ENCODE data around the gene ROMO1. TPM values are rescaled to one million over a fixed set of nuclear protein-coding genes. Genes with fewer than 3 reads are reported as not detected.

ROMO1 gene
- total and polyA plus RNA-seq, 2 of the 8 experiments (the other 6 are each of a cell fraction or from before 2014, with no cell fraction given), result 164 to 702 TPM

DNA sequence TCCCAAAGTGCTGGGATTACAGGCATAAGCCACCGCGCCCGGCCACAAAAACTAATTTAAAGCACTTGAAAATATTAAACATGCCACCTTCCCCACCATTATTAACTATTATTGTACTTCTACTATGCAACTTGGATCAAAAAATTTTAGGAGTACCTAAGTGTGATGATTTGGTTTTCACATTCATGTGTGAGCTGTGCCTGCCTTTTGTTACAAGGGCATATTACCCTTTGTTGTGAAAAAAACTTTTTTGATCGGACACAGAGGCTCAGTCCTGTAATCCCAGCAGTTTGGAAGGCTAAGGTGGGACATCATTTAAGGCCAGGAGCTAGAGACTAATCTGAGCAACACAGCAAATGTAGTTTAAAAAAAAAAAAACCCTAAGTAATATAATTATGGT lies 17.1 kb downstream of the ROMO1 start:
- Histone ChIP-seq H3K27me3 (replicated peaks in 1 of 4; ENCODE audit: control insufficient read depth in 3 of 4, extremely low read depth in 1 of 4, insufficient read depth in 3 of 4, low read length in 3 of 4) (no peaks in the 10 kb centered on the region; a peak in 1 of 7 replicates), H2AK5ac (ENCODE audit: low read depth, low read length) (no peak overlapping the region), H3K79me1 (ENCODE audit: low read depth, low read length) (peaks cover 11% of the 10 kb centered on the region), H3K9ac (replicated peaks in 1 of 4; ENCODE audit: extremely low read depth in 1 of 4, low read depth in 3 of 4, low read length in 3 of 4) (no peak overlapping the region), H3K56ac (replicated peaks; ENCODE audit: insufficient read length, low read depth, low read length) (no peak overlapping the region), H3K14ac (ENCODE audit: insufficient read length) (no peak overlapping the region), H2AFZ (ENCODE audit: low read length) (no peak overlapping the region), H3K23ac (ENCODE audit: insufficient read length) (no peak overlapping the region), H4K8ac (ENCODE audit: extremely low read depth, insufficient read depth, low read length) (no peak overlapping the region), H2BK5ac (ENCODE audit: low read depth, low read length) (no peak overlapping the region), H3K4ac (replicated peaks; ENCODE audit: insufficient read length, low read depth, low read length) (no peak overlapping the region), H2BK120ac (replicated peaks; ENCODE audit: low read depth, low read length) (no peak overlapping the region), H2BK15ac (ENCODE audit: low read length) (no peak overlapping the region), H2BK20ac (ENCODE audit: low read length) (no peak overlapping the region), H3K27ac (ENCODE audit: low read depth, low read length) (no peak overlapping the region), H3K4me3 (ENCODE audit: extremely low read depth in 1 of 4, insufficient read depth in 2 of 4, low read depth in 3 of 4, low read length in 4 of 4) (no peak overlapping the region), H3K79me2 (ENCODE audit: control insufficient read depth in 1 of 2, insufficient read depth in 2 of 2, low read length in 2 of 2) (peaks cover 0 to 72% of the 10 kb centered on the region in 2 experiments; a peak in 2 of 4 replicates), H3K9me3 (ENCODE audit: insufficient read depth in 2 of 2, low read depth in 1 of 2, low read length in 1 of 2) (no peaks in the 10 kb centered on the region), H2BK12ac (ENCODE audit: low read depth, low read length) (no peak overlapping the region), H3K4me2 (ENCODE audit: insufficient read depth in 1 of 2, low read depth in 2 of 2, low read length in 2 of 2) (no peak overlapping the region), H4K5ac (ENCODE audit: insufficient read length, low read depth, low read length) (no peak overlapping the region), H3K18ac (ENCODE audit: extremely low read depth, low read length) (no peak overlapping the region), H4K91ac (replicated peaks; ENCODE audit: insufficient read length, low read length) (no peak overlapping the region), H4K20me1 (replicated peaks in 1 of 2; ENCODE audit: control insufficient read depth in 1 of 2, insufficient read depth in 2 of 2, low read length in 2 of 2) (peaks cover 13 to 20% of the 10 kb centered on the region in 2 experiments), H3K4me1 (replicated peaks in 1 of 4; ENCODE audit: control insufficient read depth in 3 of 4, insufficient read depth in 4 of 4, low read length in 3 of 4) (no peaks in the 10 kb centered on the region), H3K23me2 (ENCODE audit: low read depth, low read length) (no peaks in the 10 kb centered on the region), H3K36me3 (ENCODE audit: control insufficient read depth in 2 of 4, insufficient read depth in 4 of 4, low read length in 3 of 4) (peaks cover 52 to 100% (median 89%) of the 10 kb centered on the region in 4 experiments)
- ChIA-PET CTCF (ENCODE audit: partially characterized antibody) (interaction anchor here (1.1 kb wide), 1 partner anchor 168 kb away, joined by 3 read pairs; no protein-coding TSS in a partner anchor), POLR2A (ENCODE audit: partially characterized antibody) (interaction anchor here (0.7 to 45.3 kb wide), 3 partner anchors 2 to 87 kb away, joined by 3 to 2341 read pairs (median 2341); partner anchors contain the start of genes NFS1, RBM39 and ROMO1)
- FAIRE-seq (no peak), DNase-seq (ENCODE audit: low read depth in 1 of 2, low spot score in 2 of 2) (no peak)
- 94% methylated on average over 4 of the region's 4 CpGs; no CpG with 5 or more reads in 1 of the 2 experiments for WGBS, 2 experiments (ENCODE audit: extremely low coverage in 1 of 2, insufficient coverage in 1 of 2, insufficient read length in 1 of 2, insufficient replicate concordance in 2 of 2, low coverage in 1 of 2, low lambda C conversion rate in 2 of 2, missing lambda C conversion rate in 1 of 2)
- TF ChIP-seq SAP30 (IDR thresholded peaks at IDR 0.05; ENCODE audit: insufficient read depth, insufficient replicate concordance, low read length) (no peak), SIRT6 (IDR thresholded peaks at IDR 0.05; ENCODE audit: low read length) (no peak), NANOG (IDR thresholded peaks at IDR 0.05; ENCODE audit: insufficient read depth, low read depth, low read length, poor library complexity, severe bottlenecking) (no peak), RNF2 (IDR thresholded peaks at IDR 0.05; ENCODE audit: borderline replicate concordance, low read depth, low read length, missing control alignments, poor library complexity, severe bottlenecking) (no peak), SRF (IDR thresholded peaks at IDR 0.05; ENCODE audit: low read depth, low read length) (no peak), TCF12 (IDR thresholded peaks at IDR 0.05; ENCODE audit: low read depth, low read length) (no peak), KDM5A (IDR thresholded peaks at IDR 0.05; ENCODE audit: low read length) (no peak), JUN (IDR thresholded peaks at IDR 0.05; ENCODE audit: low read depth, low read length) (no peak)
- TF ChIP-seq, protein P1, sequence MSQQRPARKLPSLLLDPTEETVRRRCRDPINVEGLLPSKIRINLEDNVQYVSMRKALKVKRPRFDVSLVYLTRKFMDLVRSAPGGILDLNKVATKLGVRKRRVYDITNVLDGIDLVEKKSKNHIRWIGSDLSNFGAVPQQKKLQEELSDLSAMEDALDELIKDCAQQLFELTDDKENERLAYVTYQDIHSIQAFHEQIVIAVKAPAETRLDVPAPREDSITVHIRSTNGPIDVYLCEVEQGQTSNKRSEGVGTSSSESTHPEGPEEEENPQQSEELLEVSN (IDR thresholded peaks at IDR 0.05), result no peak
- TF ChIP-seq, protein P2, sequence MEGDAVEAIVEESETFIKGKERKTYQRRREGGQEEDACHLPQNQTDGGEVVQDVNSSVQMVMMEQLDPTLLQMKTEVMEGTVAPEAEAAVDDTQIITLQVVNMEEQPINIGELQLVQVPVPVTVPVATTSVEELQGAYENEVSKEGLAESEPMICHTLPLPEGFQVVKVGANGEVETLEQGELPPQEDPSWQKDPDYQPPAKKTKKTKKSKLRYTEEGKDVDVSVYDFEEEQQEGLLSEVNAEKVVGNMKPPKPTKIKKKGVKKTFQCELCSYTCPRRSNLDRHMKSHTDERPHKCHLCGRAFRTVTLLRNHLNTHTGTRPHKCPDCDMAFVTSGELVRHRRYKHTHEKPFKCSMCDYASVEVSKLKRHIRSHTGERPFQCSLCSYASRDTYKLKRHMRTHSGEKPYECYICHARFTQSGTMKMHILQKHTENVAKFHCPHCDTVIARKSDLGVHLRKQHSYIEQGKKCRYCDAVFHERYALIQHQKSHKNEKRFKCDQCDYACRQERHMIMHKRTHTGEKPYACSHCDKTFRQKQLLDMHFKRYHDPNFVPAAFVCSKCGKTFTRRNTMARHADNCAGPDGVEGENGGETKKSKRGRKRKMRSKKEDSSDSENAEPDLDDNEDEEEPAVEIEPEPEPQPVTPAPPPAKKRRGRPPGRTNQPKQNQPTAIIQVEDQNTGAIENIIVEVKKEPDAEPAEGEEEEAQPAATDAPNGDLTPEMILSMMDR (IDR thresholded peaks at IDR 0.05; ENCODE audit: control extremely low read depth in 1 of 3, insufficient read depth in 1 of 3, low read depth in 1 of 3, low read length in 3 of 3), result no peak
